ENCODE data around the gene HPGDS.
"Not testable (repeated sequence)": the region's sequence is repeated elsewhere in the genome, so short reads cannot be mapped to it uniquely, and the experiment has no call there.

The HPGDS gene

GRCh38 chr4:94342694-94343093, at the start of gene HPGDS:
TSS of gene HPGDS (minus strand) at chr4:94342836. CDS start at chr4:94334629, 8,207 bp downstream.
- no peak for DNase-seq (ENCODE audit: low read depth in 2 of 2)

GRCh38 chr4:94390804-94391410, 48.3 kb upstream of the HPGDS start:
- DNase-seq (ENCODE audit: low read depth in 2 of 2): peak in 1 of 2 donors; percentile 7

- no peak for DNase-seq (ENCODE audit: low read depth in 2 of 2)
Observed at GRCh38 chr4:94389595-94390267, 47.1 kb upstream of the HPGDS start.

GRCh38 chr4:94387965-94388364, 45.3 kb upstream of the HPGDS start:
- DNase-seq (ENCODE audit: low read depth in 2 of 2): not testable (repeated sequence)

GRCh38 chr4:94385452-94385851, 42.8 kb upstream of the HPGDS start:
- DNase-seq (ENCODE audit: low read depth in 2 of 2): not testable (repeated sequence)

- DNase-seq (ENCODE audit: low read depth in 2 of 2): not testable (repeated sequence)
Observed at GRCh38 chr4:94382891-94383290, 40.3 kb upstream of the HPGDS start.

GRCh38 chr4:94378047-94378446, 35.4 kb upstream of the HPGDS start:
- DNase-seq (ENCODE audit: low read depth in 2 of 2): no peak

- DNase-seq (ENCODE audit: low read depth in 2 of 2): no peak
Observed at GRCh38 chr4:94377294-94377693, 34.7 kb upstream of the HPGDS start.

- no peak for DNase-seq (ENCODE audit: low read depth in 2 of 2)
Observed at GRCh38 chr4:94375364-94375763, 32.7 kb upstream of the HPGDS start.

GRCh38 chr4:94373752-94374151, 31.1 kb upstream of the HPGDS start:
- DNase-seq (ENCODE audit: low read depth in 2 of 2): no peak

GRCh38 chr4:94372991-94373390, 30.4 kb upstream of the HPGDS start:
- no peak for DNase-seq (ENCODE audit: low read depth in 2 of 2)

- no peak for DNase-seq (ENCODE audit: low read depth in 2 of 2)
Observed at GRCh38 chr4:94372228-94372978, 29.8 kb upstream of the HPGDS start.

- no peak for DNase-seq (ENCODE audit: low read depth in 2 of 2)
Observed at GRCh38 chr4:94371290-94371689, 28.7 kb upstream of the HPGDS start.

- no peak for DNase-seq (ENCODE audit: low read depth in 2 of 2)
Observed at GRCh38 chr4:94370533-94371254, 28.1 kb upstream of the HPGDS start.

GRCh38 chr4:94369046-94369445, 26.4 kb upstream of the HPGDS start:
- no peak for DNase-seq (ENCODE audit: low read depth in 2 of 2)

GRCh38 chr4:94368459-94368858, 25.8 kb upstream of the HPGDS start:
- no peak for DNase-seq (ENCODE audit: low read depth in 2 of 2)

GRCh38 chr4:94365304-94365703, 22.7 kb upstream of the HPGDS start:
- no peak for DNase-seq (ENCODE audit: low read depth in 2 of 2)

GRCh38 chr4:94364527-94364926, 21.9 kb upstream of the HPGDS start:
- DNase-seq (ENCODE audit: low read depth in 2 of 2): no peak

GRCh38 chr4:94363136-94363655, 20.6 kb upstream of the HPGDS start:
- DNase-seq (ENCODE audit: low read depth in 2 of 2): no peak

- DNase-seq (ENCODE audit: low read depth in 2 of 2): no peak
Observed at GRCh38 chr4:94359838-94360237, 17.2 kb upstream of the HPGDS start.

GRCh38 chr4:94359221-94359620, 16.6 kb upstream of the HPGDS start:
- no peak for DNase-seq (ENCODE audit: low read depth in 2 of 2)

GRCh38 chr4:94358101-94358500, 15.5 kb upstream of the HPGDS start:
- no peak for DNase-seq (ENCODE audit: low read depth in 2 of 2)

All from stimulated activated CD4-positive, alpha-beta T cell treated with anti-CD3 and anti-CD28 coated beads, Interleukin-4, amount 100 ng/mL, for 48 hours (primary cell).